Prostate gland (tissue), 2 donors: ENCODE results near the gene SVOP.

Experiments used
- POLR2AphosphoS5 ChIP-seq: sonication (generic); formaldehyde crosslinking; IDR thresholded peaks from one replicate; pipeline ENCODE4 v1.6.1; 2017; ENCODE audit warnings: antibody characterized with exemption
- TF ChIP-seq, protein P1 (sequence below), 4 experiments: fragments of 200-600 bp in 2 of 4; fragments of 450-650 bp in 2 of 4; sonication (generic) in 2 of 4; IDR thresholded peaks; 1 replicate in 3 of 4; 2 replicates in 1 of 4; pipeline ENCODE4 v1.5.1; 2016 to 2019; ENCODE audit warnings: antibody characterized with exemption in 4 of 4, mild to moderate bottlenecking in 2 of 4, moderate library complexity in 2 of 4

- TF ChIP-seq, protein P1, sequence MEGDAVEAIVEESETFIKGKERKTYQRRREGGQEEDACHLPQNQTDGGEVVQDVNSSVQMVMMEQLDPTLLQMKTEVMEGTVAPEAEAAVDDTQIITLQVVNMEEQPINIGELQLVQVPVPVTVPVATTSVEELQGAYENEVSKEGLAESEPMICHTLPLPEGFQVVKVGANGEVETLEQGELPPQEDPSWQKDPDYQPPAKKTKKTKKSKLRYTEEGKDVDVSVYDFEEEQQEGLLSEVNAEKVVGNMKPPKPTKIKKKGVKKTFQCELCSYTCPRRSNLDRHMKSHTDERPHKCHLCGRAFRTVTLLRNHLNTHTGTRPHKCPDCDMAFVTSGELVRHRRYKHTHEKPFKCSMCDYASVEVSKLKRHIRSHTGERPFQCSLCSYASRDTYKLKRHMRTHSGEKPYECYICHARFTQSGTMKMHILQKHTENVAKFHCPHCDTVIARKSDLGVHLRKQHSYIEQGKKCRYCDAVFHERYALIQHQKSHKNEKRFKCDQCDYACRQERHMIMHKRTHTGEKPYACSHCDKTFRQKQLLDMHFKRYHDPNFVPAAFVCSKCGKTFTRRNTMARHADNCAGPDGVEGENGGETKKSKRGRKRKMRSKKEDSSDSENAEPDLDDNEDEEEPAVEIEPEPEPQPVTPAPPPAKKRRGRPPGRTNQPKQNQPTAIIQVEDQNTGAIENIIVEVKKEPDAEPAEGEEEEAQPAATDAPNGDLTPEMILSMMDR (IDR thresholded peaks at IDR 0.05) = no peak
- no peak for TF ChIP-seq POLR2AphosphoS5
These were observed 39.8 kb downstream of the SVOP start for GRCh38 chr12:108980831-108981618.
